ENCODE data around the gene ST8SIA1. TPM values are rescaled to one million over a fixed set of nuclear protein-coding genes. Genes with fewer than 3 reads are reported as not detected.
"Not testable (repeated sequence)": the region's sequence is repeated elsewhere in the genome, so short reads cannot be mapped to it uniquely, and the experiment has no call there.

The ST8SIA1 gene
- polyA plus RNA-seq, 3 donors, result 5.9 to 6.9 (median 6.6) TPM

- DNase-seq (ENCODE audit: extremely low read depth in 1 of 11, low read depth in 9 of 11, low spot score in 4 of 11), result no peak
Observed at GRCh38 chr12:22215467-22216253, 118.8 kb downstream of the ST8SIA1 start.

GRCh38 chr12:22211128-22211527 is 123.4 kb downstream of the ST8SIA1 start:
- DNase-seq (ENCODE audit: extremely low read depth in 1 of 11, low read depth in 9 of 11, low spot score in 4 of 11), result no peak

- DNase-seq (ENCODE audit: extremely low read depth in 1 of 11, low read depth in 9 of 11, low spot score in 4 of 11), result no peak
Observed at GRCh38 chr12:22209422-22209821, 125.1 kb downstream of the ST8SIA1 start.

GRCh38 chr12:22206111-22206728 is 128.3 kb downstream of the ST8SIA1 start:
- no peak for DNase-seq (ENCODE audit: extremely low read depth in 1 of 11, low read depth in 9 of 11, low spot score in 4 of 11)

- DNase-seq (ENCODE audit: extremely low read depth in 1 of 11, low read depth in 9 of 11, low spot score in 4 of 11), result peak in 9 of 11 donors; percentile 5 to 33 (median 13)
Observed at GRCh38 chr12:22204391-22204790, 130.1 kb downstream of the ST8SIA1 start.

GRCh38 chr12:22202847-22203246 is 131.7 kb downstream of the ST8SIA1 start:
- no peak for DNase-seq (ENCODE audit: extremely low read depth in 1 of 11, low read depth in 9 of 11, low spot score in 4 of 11)

- DNase-seq (ENCODE audit: extremely low read depth in 1 of 11, low read depth in 9 of 11, low spot score in 4 of 11), result no peak
Observed at GRCh38 chr12:22201101-22201500, 133.4 kb downstream of the ST8SIA1 start.

- DNase-seq (ENCODE audit: extremely low read depth in 1 of 11, low read depth in 9 of 11, low spot score in 4 of 11), result no peak
Observed at GRCh38 chr12:22196236-22196635, 138.3 kb downstream of the ST8SIA1 start.

- DNase-seq (ENCODE audit: extremely low read depth in 1 of 11, low read depth in 9 of 11, low spot score in 4 of 11), result no peak
Observed at GRCh38 chr12:22190969-22191368, 143.5 kb downstream of the ST8SIA1 start.

GRCh38 chr12:22188431-22188830 is 146.1 kb downstream of the ST8SIA1 start:
- no peak for DNase-seq (ENCODE audit: extremely low read depth in 1 of 11, low read depth in 9 of 11, low spot score in 4 of 11)

- DNase-seq (ENCODE audit: extremely low read depth in 1 of 11, low read depth in 9 of 11, low spot score in 4 of 11), result no peak
Observed at GRCh38 chr12:22180705-22181104, 153.8 kb downstream of the ST8SIA1 start.

GRCh38 chr12:22173177-22173576 is 161.3 kb downstream of the ST8SIA1 start:
- no peak for DNase-seq (ENCODE audit: extremely low read depth in 1 of 11, low read depth in 9 of 11, low spot score in 4 of 11)

GRCh38 chr12:22172501-22172900 is 162.0 kb downstream of the ST8SIA1 start:
- DNase-seq (ENCODE audit: extremely low read depth in 1 of 11, low read depth in 9 of 11, low spot score in 4 of 11), result no peak

GRCh38 chr12:22169376-22169775 is 165.1 kb downstream of the ST8SIA1 start:
- DNase-seq (ENCODE audit: extremely low read depth in 1 of 11, low read depth in 9 of 11, low spot score in 4 of 11), result no peak

- DNase-seq (ENCODE audit: extremely low read depth in 1 of 11, low read depth in 9 of 11, low spot score in 4 of 11), result no peak
Observed at GRCh38 chr12:22164139-22164538, 170.4 kb downstream of the ST8SIA1 start.

- DNase-seq (ENCODE audit: extremely low read depth in 1 of 11, low read depth in 9 of 11, low spot score in 4 of 11), result no peak
Observed at GRCh38 chr12:22163594-22163993, 170.9 kb downstream of the ST8SIA1 start.

GRCh38 chr12:22160396-22161003 is 174.0 kb downstream of the ST8SIA1 start:
- DNase-seq (ENCODE audit: extremely low read depth in 1 of 11, low read depth in 9 of 11, low spot score in 4 of 11), result no peak

- not testable (repeated sequence) for DNase-seq (ENCODE audit: extremely low read depth in 1 of 11, low read depth in 9 of 11, low spot score in 4 of 11)
Observed at GRCh38 chr12:22149286-22149685, 185.2 kb downstream of the ST8SIA1 start.

GRCh38 chr12:22146686-22147085 is 187.8 kb downstream of the ST8SIA1 start:
- not testable (repeated sequence) for DNase-seq (ENCODE audit: extremely low read depth in 1 of 11, low read depth in 9 of 11, low spot score in 4 of 11)
